Activated CD8-positive, alpha-beta T cell treated with anti-CD3 and anti-CD28 coated beads, Interleukin-2, amount 10 ng/mL, durations not matched to agents 7 days and 5 days (primary cell): ENCODE results near the gene KIF26A. TPM values are rescaled to one million over a fixed set of nuclear protein-coding genes. Genes with fewer than 3 reads are reported as not detected.

Source experiments
- ATAC-seq: fragments of 150-1000 bp; cut with Tn5 transposase; one replicate; pipeline ENCODE4 v1.10.0; 2021; ENCODE audit warnings: moderate library complexity
- CTCF ChIA-PET: fragments of 350-600 bp; sonication (Branson Sonifier 250); formaldehyde crosslinking; loops from one replicate; lab custom pipeline; 2021; ENCODE audit warnings: antibody characterized with exemption; lab: Charles Lee
- POLR2A ChIA-PET: fragments of 350-600 bp; sonication (Branson Sonifier 250); formaldehyde crosslinking; loops from one replicate; lab custom pipeline; 2021; ENCODE audit warnings: antibody characterized with exemption; lab: Charles Lee
- DNase-seq: peaks from one replicate; pipeline ENCODE4 v3.0.0-alpha.2; 2020
- H3K27ac Mint-ChIP-seq: one replicate; pipeline ENCODE4 v1.8.0; 2021; ENCODE audit warnings: mild to moderate bottlenecking, mixed read lengths
- H3K27me3 Mint-ChIP-seq: one replicate; pipeline ENCODE4 v1.8.0; 2021; ENCODE audit warnings: low read depth, mixed read lengths
- H3K36me3 Mint-ChIP-seq: one replicate; pipeline ENCODE4 v1.8.0; 2021; ENCODE audit warnings: low read depth, mixed read lengths
- H3K4me1 Mint-ChIP-seq: one replicate; pipeline ENCODE4 v1.8.0; 2021; ENCODE audit warnings: low read depth, mixed read lengths
- H3K4me3 Mint-ChIP-seq: one replicate; pipeline ENCODE4 v1.8.0; 2021; ENCODE audit warnings: mild to moderate bottlenecking, mixed read lengths
- H3K9me3 Mint-ChIP-seq: one replicate; pipeline ENCODE4 v1.8.0; 2022; ENCODE audit warnings: mixed read lengths; ENCODE audit not compliant: insufficient read depth
- total RNA-seq, 2 experiments: library from RNA; stranded (reverse); gene quantifications; one replicate each; pipeline ENCODE4 v1.2.3, GENCODE V29; 2021

Gene KIF26A
- total RNA-seq, 2 experiments from 2014 or later = 0.26 TPM

DNA sequence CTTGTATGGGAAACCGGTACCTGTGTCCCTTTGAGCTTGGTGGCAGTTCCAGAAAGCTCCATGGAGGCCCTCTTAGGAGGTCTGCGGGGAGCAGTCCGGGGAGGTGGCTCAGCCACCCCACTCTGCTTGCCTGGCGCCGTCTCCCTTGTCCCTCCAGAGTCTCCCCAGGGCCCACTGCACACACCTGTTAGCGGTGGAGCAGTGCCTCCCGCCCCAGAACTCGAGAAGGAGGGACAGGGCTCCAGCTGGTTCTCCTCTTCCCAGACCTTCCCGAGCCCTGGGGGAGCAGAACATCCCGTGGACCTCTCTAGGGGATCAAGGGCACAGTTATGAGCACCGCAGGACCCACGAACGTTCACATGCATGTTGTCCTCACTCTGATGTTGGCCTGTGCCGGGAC lies 42.1 kb upstream of the KIF26A start:
- Mint-ChIP-seq H3K4me1 (peaks cover 4% of the 10 kb centered on the region), H3K9me3 (no peaks in the 10 kb centered on the region), H3K27ac (no peak overlapping the region), H3K36me3 (no peaks in the 10 kb centered on the region), H3K4me3 (no peak overlapping the region), H3K27me3 (no peaks in the 10 kb centered on the region)
- ChIA-PET POLR2A (no interaction called here), CTCF (interaction anchor here (0.6 to 1.1 kb wide), 2 partner anchors 421 to 468 kb away, joined by 3 read pairs; no protein-coding TSS in a partner anchor)
- no peak for ATAC-seq
- no peak for DNase-seq

DNA sequence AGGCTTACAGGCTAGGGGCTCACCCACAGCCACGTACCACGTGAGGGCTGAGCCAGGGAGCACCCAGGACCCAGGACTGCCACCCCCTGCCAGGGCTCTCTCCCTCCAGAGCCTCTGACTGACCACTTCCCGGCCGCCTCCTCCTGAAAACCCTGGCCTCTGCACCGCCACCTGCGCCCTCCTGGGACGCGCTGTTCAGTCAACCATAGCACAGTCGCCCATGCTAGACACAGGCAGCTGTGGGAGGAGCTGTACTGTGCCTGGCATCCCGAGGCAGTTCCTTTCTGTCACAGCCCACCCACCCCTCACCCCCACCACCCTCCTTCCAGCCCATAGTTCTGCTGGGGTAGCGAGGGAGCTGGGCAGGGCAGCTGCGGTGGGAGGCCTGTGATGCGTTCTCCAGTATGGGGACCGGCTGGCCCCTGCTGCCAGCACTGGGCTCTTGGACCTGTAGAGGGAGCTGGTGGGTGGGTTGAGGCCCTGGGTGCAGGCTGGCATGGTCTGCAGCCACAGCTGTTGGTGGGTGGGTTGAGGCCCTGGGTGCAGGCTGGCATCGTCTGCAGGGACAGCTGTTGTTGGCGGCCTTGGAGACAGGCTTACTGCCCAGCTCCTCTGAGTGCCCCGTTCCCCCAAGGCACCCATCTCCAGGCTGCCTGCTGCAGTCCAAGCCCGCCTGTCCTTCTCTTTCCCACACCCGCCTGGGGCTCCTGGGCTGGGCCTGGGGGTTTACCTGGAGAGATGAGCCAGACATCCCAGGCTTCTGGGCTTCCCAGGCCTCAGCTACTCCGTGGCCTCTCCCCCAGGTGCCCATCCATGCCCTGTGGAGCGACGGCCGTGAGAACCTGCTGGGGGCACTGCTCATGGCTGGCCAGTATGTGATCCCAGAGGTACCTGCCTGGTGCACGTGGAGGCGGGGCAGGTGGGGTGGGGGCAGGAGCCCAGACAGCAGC lies 41.4 kb upstream of the KIF26A start:
- no peaks in the 10 kb centered on the region for H3K9me3 Mint-ChIP-seq
- H3K27ac Mint-ChIP-seq = no peak overlapping the region
- ChIA-PET CTCF (interaction anchor here (0.6 to 1.1 kb wide), 3 partner anchors 19 to 467 kb away, joined by 3 read pairs; no protein-coding TSS in a partner anchor), POLR2A (no interaction called here)
- no peaks in the 10 kb centered on the region for H3K27me3 Mint-ChIP-seq
- no peak for ATAC-seq
- H3K36me3 Mint-ChIP-seq = no peaks in the 10 kb centered on the region
- peaks cover 4% of the 10 kb centered on the region for H3K4me1 Mint-ChIP-seq
- no peak overlapping the region for H3K4me3 Mint-ChIP-seq
- no peak for DNase-seq

- Mint-ChIP-seq H3K27me3 (no peaks in the 10 kb centered on the region), H3K36me3 (no peaks in the 10 kb centered on the region), H3K27ac (no peak overlapping the region), H3K4me1 (peaks cover 4% of the 10 kb centered on the region), H3K4me3 (no peak overlapping the region), H3K9me3 (no peaks in the 10 kb centered on the region)
- POLR2A ChIA-PET = no interaction called here
- DNase-seq (no peak), ATAC-seq (no peak)
- CTCF ChIA-PET = no interaction called here
These were observed 39.9 kb upstream of the KIF26A start for GRCh38 chr14:104098272-104099095.

- ATAC-seq (no peak), DNase-seq (no peak)
- H3K27ac Mint-ChIP-seq = no peak overlapping the region
- peaks cover 3% of the 10 kb centered on the region for H3K4me1 Mint-ChIP-seq
- no peaks in the 10 kb centered on the region for H3K36me3 Mint-ChIP-seq
- no peaks in the 10 kb centered on the region for H3K27me3 Mint-ChIP-seq
- POLR2A ChIA-PET = no interaction called here
- CTCF ChIA-PET = no interaction called here
- H3K9me3 Mint-ChIP-seq = no peaks in the 10 kb centered on the region
- no peak overlapping the region for H3K4me3 Mint-ChIP-seq
These were observed 39.0 kb upstream of the KIF26A start for GRCh38 chr14:104099096-104100041.

- H3K4me3 Mint-ChIP-seq = no peak overlapping the region
- CTCF ChIA-PET = no interaction called here
- H3K27ac Mint-ChIP-seq = no peak overlapping the region
- H3K36me3 Mint-ChIP-seq = no peaks in the 10 kb centered on the region
- POLR2A ChIA-PET = no interaction called here
- ATAC-seq = no peak
- no peaks in the 10 kb centered on the region for H3K4me1 Mint-ChIP-seq
- no peaks in the 10 kb centered on the region for H3K27me3 Mint-ChIP-seq
- no peak for DNase-seq
- no peaks in the 10 kb centered on the region for H3K9me3 Mint-ChIP-seq
These were observed 38.0 kb upstream of the KIF26A start for GRCh38 chr14:104100171-104101085.

GRCh38 chr14:104101086-104101621 lies 37.2 kb upstream of the KIF26A start:
- Mint-ChIP-seq H3K9me3 (no peaks in the 10 kb centered on the region), H3K4me1 (no peaks in the 10 kb centered on the region), H3K36me3 (no peaks in the 10 kb centered on the region), H3K27me3 (no peaks in the 10 kb centered on the region), H3K27ac (no peak overlapping the region), H3K4me3 (no peak overlapping the region)
- ATAC-seq (no peak), DNase-seq (no peak)
- POLR2A ChIA-PET = no interaction called here
- CTCF ChIA-PET = no interaction called here

- H3K27me3 Mint-ChIP-seq = no peaks in the 10 kb centered on the region
- DNase-seq (no peak), ATAC-seq (no peak)
- no peak overlapping the region for H3K27ac Mint-ChIP-seq
- H3K9me3 Mint-ChIP-seq = no peaks in the 10 kb centered on the region
- no peak overlapping the region for H3K4me3 Mint-ChIP-seq
- H3K4me1 Mint-ChIP-seq = no peaks in the 10 kb centered on the region
- ChIA-PET CTCF (no interaction called here), POLR2A (no interaction called here)
- H3K36me3 Mint-ChIP-seq = no peaks in the 10 kb centered on the region
These were observed 36.6 kb upstream of the KIF26A start for GRCh38 chr14:104101651-104102281.

GRCh38 chr14:104102282-104102914 lies 36.0 kb upstream of the KIF26A start:
- DNase-seq (no peak), ATAC-seq (no peak)
- H3K9me3 Mint-ChIP-seq = no peaks in the 10 kb centered on the region
- ChIA-PET CTCF (no interaction called here), POLR2A (no interaction called here)
- H3K27ac Mint-ChIP-seq = no peak overlapping the region
- H3K27me3 Mint-ChIP-seq = no peaks in the 10 kb centered on the region
- no peak overlapping the region for H3K4me3 Mint-ChIP-seq
- no peaks in the 10 kb centered on the region for H3K36me3 Mint-ChIP-seq
- no peaks in the 10 kb centered on the region for H3K4me1 Mint-ChIP-seq

DNA sequence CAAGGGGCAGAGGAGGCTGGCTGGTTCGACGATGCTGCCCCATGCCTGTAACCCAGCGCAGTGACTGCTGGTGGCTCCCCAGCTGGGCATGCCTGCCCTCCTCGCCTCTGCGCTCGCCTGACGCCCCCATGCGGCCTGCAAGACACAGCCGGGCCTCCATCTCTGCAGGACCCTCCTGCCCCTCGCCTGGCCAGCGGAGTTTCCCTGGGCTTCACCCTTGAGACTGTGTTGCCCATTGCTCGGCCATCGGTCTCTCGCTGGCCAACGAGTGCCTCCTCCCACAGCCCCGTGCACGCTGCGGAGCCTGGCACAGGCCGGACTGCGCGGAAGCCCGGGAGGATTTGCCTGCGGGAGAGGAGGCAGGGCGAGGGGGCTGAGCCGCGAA lies 35.3 kb upstream of the KIF26A start:
- Mint-ChIP-seq H3K27ac (no peak overlapping the region), H3K4me3 (no peak overlapping the region), H3K36me3 (no peaks in the 10 kb centered on the region), H3K9me3 (no peaks in the 10 kb centered on the region), H3K4me1 (no peaks in the 10 kb centered on the region), H3K27me3 (no peaks in the 10 kb centered on the region)
- ChIA-PET POLR2A (no interaction called here), CTCF (no interaction called here)
- DNase-seq = no peak
- ATAC-seq = no peak
